Transverse colon (tissue), 4 donors: Measurements from ENCODE around the gene NOTCH3.

ENCODE experiments used
- POLR2AphosphoS5 ChIP-seq, 3 donors: sonication (generic); formaldehyde crosslinking; IDR thresholded peaks; one replicate each; pipeline ENCODE4 v1.6.1; 2016; ENCODE audit warnings: antibody characterized with exemption in 3 of 3
- TF ChIP-seq, protein P1 (sequence below), 5 experiments: fragments of 200-600 bp in 3 of 5; fragments of 450-650 bp in 2 of 5; sonication (generic) in 3 of 5; IDR thresholded peaks; 1 replicate in 2 of 5; 2 replicates in 3 of 5; pipeline ENCODE4 v1.5.1; 2016 to 2017; ENCODE audit warnings: antibody characterized with exemption in 5 of 5, inconsistent platforms in 3 of 5, mild to moderate bottlenecking in 2 of 5, moderate library complexity in 1 of 5

- TF ChIP-seq, protein P1, sequence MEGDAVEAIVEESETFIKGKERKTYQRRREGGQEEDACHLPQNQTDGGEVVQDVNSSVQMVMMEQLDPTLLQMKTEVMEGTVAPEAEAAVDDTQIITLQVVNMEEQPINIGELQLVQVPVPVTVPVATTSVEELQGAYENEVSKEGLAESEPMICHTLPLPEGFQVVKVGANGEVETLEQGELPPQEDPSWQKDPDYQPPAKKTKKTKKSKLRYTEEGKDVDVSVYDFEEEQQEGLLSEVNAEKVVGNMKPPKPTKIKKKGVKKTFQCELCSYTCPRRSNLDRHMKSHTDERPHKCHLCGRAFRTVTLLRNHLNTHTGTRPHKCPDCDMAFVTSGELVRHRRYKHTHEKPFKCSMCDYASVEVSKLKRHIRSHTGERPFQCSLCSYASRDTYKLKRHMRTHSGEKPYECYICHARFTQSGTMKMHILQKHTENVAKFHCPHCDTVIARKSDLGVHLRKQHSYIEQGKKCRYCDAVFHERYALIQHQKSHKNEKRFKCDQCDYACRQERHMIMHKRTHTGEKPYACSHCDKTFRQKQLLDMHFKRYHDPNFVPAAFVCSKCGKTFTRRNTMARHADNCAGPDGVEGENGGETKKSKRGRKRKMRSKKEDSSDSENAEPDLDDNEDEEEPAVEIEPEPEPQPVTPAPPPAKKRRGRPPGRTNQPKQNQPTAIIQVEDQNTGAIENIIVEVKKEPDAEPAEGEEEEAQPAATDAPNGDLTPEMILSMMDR (IDR thresholded peaks at IDR 0.05), result no peak
- no peak for TF ChIP-seq POLR2AphosphoS5 (IDR thresholded peaks at IDR 0.05)
These were observed 22.2 kb upstream of the NOTCH3 start for GRCh38 chr19:15222738-15223648.
